ENCODE measurements around the gene TMEM256. TPM values are rescaled to one million over a fixed set of nuclear protein-coding genes. Genes with fewer than 3 reads are reported as not detected.

The TMEM256 gene
- total RNA-seq, 1 donor from 2014 or later = 78.3 TPM

DNA sequence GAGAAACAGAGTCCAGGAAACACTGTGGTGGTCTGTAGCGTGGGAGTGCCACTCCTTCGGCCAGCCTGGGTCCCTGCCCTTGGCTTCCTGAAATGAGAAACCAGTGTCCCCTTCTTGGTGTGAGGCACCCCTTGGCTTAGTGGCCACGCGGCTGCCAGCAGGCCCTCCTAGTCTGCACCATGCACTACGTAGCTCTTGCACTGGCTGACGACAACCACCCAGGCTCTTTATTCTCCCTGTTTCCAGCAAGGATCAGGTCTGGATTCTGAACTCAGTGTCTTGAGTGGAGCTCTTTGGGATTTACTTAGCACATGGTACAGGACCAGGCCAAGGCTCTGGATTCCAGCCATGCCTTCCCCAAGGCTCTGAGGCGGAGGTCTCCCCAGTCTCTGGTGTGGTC, 23.7 kb upstream of the TMEM256 start:
- Mint-ChIP-seq H3K27me3 (ENCODE audit: low read depth) (no peaks in the 10 kb centered on the region), H3K4me1 (no peaks in the 10 kb centered on the region), H3K9me3 (no peaks in the 10 kb centered on the region), H3K27ac (no peak overlapping the region), H3K36me3 (no peaks in the 10 kb centered on the region), H3K4me3 (no peak overlapping the region)
- no peak for DNase-seq (ENCODE audit: low spot score in 2 of 2, unreplicated experiment in 2 of 2)
- TF ChIP-seq CTCF (IDR thresholded peaks at IDR 0.05; ENCODE audit: unreplicated experiment) = no peak

DNA sequence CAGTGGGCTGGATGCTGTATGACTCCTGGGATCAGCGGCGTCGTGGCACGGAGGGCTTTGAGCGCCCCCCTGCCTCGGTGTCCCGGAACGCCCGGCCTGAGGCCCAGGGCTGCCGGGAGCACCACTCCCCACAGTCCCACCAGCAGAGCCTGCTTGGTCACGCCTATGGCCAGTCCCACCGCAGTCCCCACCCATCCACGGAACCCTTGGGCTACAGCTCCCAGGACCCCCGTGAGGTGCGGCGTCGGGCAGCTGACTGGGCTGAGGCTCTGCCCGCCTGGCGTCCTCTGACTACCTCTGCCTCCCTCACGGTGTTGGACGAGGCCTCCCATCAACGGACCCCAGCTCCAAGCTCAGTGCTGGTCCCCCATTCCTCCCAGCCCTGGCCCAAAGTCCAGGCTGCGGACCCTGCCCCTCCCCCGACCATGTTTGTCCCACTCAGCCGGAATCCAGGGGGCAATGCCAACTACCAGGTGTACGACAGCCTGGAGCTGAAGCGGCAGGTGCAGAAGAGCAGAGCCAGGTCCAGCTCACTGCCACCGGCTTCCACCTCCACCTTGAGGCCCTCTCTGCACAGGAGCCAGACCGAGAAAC, 23.1 kb upstream of the TMEM256 start:
- no peaks in the 10 kb centered on the region for H3K4me1 Mint-ChIP-seq
- no peaks in the 10 kb centered on the region for H3K36me3 Mint-ChIP-seq
- H3K27ac Mint-ChIP-seq = no peak overlapping the region
- H3K9me3 Mint-ChIP-seq = no peaks in the 10 kb centered on the region
- TF ChIP-seq CTCF (IDR thresholded peaks at IDR 0.05; ENCODE audit: unreplicated experiment) = no peak
- H3K4me3 Mint-ChIP-seq = no peak overlapping the region
- H3K27me3 Mint-ChIP-seq (ENCODE audit: low read depth) = no peaks in the 10 kb centered on the region
- no peak for DNase-seq (ENCODE audit: low spot score in 2 of 2, unreplicated experiment in 2 of 2)

DNA sequence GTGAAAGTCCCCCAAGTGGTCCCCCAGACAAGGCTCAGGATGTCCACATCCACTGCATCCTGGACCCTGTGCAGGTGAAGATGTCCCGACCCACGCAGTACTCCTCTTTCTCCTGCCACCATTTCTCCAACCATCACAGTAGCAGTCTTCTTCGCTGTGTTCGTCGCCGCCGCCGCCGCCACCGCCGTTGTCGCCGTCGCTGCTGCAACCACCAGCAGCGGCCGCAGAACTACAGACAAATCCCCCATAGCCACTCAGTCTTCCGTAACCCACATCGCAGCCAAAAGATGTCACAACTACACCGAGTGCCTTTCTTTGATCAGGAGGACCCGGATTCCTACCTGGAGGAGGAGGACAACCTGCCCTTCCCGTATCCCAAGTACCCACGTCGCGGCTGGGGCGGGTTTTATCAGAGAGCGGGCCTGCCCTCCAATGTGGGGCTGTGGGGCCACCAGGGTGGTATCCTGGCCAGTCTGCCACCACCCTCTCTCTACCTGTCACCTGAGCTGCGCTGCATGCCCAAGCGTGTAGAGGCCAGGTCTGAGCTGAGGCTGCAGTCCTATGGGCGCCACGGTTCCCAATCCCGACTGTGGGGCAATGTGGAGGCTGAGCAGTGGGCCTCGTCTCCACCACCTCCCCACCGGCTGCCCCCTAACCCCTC, 22.4 kb upstream of the TMEM256 start:
- DNase-seq (ENCODE audit: low spot score in 2 of 2, unreplicated experiment in 2 of 2) = no peak
- H3K27ac Mint-ChIP-seq = no peak overlapping the region
- no peak for TF ChIP-seq CTCF (IDR thresholded peaks at IDR 0.05; ENCODE audit: unreplicated experiment)
- H3K9me3 Mint-ChIP-seq = no peaks in the 10 kb centered on the region
- H3K4me3 Mint-ChIP-seq = no peak overlapping the region
- H3K27me3 Mint-ChIP-seq (ENCODE audit: low read depth) = no peaks in the 10 kb centered on the region
- H3K4me1 Mint-ChIP-seq = no peaks in the 10 kb centered on the region
- H3K36me3 Mint-ChIP-seq = no peaks in the 10 kb centered on the region

- DNase-seq (ENCODE audit: low spot score in 2 of 2, unreplicated experiment in 2 of 2) = no peak
- Mint-ChIP-seq H3K27ac (no peak overlapping the region), H3K9me3 (no peaks in the 10 kb centered on the region), H3K4me3 (no peak overlapping the region), H3K36me3 (no peaks in the 10 kb centered on the region), H3K4me1 (no peaks in the 10 kb centered on the region), H3K27me3 (ENCODE audit: low read depth) (no peaks in the 10 kb centered on the region)
- TF ChIP-seq CTCF (IDR thresholded peaks at IDR 0.05; ENCODE audit: unreplicated experiment) = no peak
These were observed 21.9 kb upstream of the TMEM256 start for GRCh38 chr17:7425756-7426155.

DNA sequence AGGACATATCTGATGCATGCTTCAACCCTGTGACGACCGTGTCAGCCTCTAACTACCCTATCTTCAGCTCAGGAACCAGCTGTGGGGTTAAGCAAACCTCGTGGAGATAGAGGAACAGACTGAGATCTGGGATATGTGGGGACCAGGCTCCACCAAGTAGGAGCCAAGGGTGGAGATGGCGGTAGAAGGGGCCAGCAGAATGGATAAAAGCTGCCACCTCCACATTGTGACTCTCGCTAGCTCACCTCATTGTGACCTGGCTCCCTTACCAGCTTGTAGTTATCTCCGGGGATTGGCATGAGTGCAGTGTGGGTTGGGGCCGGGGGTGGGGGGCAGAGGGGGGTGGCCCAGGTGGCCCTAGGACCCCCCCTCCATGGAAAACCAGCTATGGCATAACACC, 21.4 kb upstream of the TMEM256 start, which contains the start of gene SPEM2:
Gene SPEM2 (plus strand): TSS at position 301 of the 400 bp plus-strand sequence. CDS start 73 bp downstream, at position 374.
- no peak within 1 kb of the TSS for H3K4me3 Mint-ChIP-seq

More for the DNA sequence above, 21.4 kb upstream of the TMEM256 start, which contains the start of gene SPEM2:
- no peak for DNase-seq (ENCODE audit: low spot score in 2 of 2, unreplicated experiment in 2 of 2)
- TF ChIP-seq CTCF (IDR thresholded peaks at IDR 0.05; ENCODE audit: unreplicated experiment) = no peak
- Mint-ChIP-seq H3K4me1 (no peaks in the 10 kb centered on the region), H3K36me3 (no peaks in the 10 kb centered on the region), H3K27ac (no peak within 1 kb of the TSS), H3K9me3 (no peaks in the 10 kb centered on the region), H3K27me3 (ENCODE audit: low read depth) (no peaks in the 10 kb centered on the region)
